ENCODE results near the gene DYSF.

DNA sequence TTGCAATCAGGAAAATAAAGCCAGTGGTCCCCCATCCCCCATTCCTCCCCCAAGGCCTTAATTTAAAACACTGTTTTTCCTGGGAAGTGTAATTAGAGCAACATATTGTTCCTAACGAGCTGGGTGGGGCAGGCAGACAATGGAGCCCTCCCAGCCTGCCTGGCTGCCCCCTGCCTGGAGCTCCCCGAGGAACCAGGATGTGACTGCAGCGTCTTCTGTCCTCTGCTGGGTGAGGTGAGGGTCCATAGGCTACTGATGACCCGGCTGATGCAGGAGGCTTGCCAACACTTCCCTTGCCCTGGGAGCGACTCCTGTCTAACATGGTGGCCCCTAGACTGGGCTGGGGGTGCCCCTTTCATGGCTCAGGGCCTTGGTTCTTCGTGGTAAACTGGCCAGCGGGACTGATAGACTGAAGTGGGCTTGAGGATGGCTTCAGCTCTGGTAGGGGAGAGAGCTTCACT lies 152.4 kb downstream of the DYSF start:
- TF ChIP-seq, protein P1, sequence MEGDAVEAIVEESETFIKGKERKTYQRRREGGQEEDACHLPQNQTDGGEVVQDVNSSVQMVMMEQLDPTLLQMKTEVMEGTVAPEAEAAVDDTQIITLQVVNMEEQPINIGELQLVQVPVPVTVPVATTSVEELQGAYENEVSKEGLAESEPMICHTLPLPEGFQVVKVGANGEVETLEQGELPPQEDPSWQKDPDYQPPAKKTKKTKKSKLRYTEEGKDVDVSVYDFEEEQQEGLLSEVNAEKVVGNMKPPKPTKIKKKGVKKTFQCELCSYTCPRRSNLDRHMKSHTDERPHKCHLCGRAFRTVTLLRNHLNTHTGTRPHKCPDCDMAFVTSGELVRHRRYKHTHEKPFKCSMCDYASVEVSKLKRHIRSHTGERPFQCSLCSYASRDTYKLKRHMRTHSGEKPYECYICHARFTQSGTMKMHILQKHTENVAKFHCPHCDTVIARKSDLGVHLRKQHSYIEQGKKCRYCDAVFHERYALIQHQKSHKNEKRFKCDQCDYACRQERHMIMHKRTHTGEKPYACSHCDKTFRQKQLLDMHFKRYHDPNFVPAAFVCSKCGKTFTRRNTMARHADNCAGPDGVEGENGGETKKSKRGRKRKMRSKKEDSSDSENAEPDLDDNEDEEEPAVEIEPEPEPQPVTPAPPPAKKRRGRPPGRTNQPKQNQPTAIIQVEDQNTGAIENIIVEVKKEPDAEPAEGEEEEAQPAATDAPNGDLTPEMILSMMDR (IDR thresholded peaks at IDR 0.05) = no peak
- TF ChIP-seq POLR2A (IDR thresholded peaks at IDR 0.05) = no peak

All from lower leg skin (tissue), 3 donors.